ENCODE measurements around the gene MAN2A2.

The MAN2A2 gene

GRCh38 chr15:90970274-90970673, 67.2 kb downstream of the MAN2A2 start:
- DNase-seq: no peak

- DNase-seq: no peak
Observed at GRCh38 chr15:90972133-90972532, 69.0 kb downstream of the MAN2A2 start.
